ENCODE data around the gene PALM3. TPM values are rescaled to one million over a fixed set of nuclear protein-coding genes. Genes with fewer than 3 reads are reported as not detected.

The PALM3 gene
- total and polyA plus RNA-seq, 12 donors, result 0.18 to 1.9 (median 0.63) TPM; not detected in 5

DNA sequence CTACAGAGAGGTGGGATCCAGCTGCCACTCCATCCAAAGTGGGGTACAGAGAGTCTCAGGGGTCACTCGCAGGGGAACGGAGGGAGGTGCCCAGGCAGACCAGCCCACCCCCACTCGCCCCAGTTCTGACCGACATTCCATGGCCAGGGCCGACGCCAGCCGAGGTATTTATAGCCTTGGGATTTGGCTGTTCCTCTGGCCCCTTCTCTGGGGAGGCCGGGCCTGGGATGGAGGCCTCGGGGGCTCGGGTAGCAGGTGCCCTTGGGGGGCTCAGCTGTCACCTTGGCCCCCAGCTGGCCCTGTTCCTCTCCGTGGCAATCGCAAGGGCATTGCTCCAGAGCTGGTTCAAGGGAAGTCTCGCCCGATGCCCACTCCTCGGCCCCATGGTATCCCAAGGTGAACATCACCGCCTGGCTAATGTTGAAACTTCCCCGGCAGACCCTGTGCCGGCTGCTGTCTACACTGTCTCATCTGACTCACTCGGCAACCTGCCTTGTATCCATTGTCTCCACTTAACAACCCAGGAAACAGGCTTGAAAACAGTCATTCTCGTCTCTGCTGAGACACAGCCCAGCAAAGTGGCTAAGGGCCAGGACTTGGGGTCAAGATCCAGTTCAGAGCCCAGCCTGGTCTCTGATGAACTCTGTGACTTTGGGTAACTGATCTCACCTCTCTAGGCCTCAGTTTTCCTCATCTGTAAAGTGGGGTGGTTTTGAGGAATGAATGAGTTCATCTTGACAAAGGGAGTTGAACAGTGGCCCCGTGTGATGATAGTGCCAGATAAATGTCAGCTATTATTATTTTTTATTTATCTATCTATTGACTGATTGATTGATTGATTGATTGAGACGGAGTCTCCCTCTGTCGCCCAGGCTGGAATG is 45.9 kb upstream of the PALM3 start:
- Histone ChIP-seq H3K4me3 (no peak overlapping the region), H3K27ac (peak overlapping the region; percentile 4 to 88 (median 74)), H3K4me1 (replicated peaks in 1 of 2) (peaks cover 24 to 51% of the 10 kb centered on the region in 2 donors), H3K36me3 (replicated peaks in 1 of 2) (peaks cover 0 to 38% of the 10 kb centered on the region in 2 donors), H3K27me3 (no peaks in the 10 kb centered on the region), H3K9me3 (replicated peaks in 1 of 3) (no peaks in the 10 kb centered on the region)
- 38 to 52% (median 39%) methylated on average over 14 to 23 of the region's 23 CpGs for WGBS, 4 donors
- TF ChIP-seq, protein P1, sequence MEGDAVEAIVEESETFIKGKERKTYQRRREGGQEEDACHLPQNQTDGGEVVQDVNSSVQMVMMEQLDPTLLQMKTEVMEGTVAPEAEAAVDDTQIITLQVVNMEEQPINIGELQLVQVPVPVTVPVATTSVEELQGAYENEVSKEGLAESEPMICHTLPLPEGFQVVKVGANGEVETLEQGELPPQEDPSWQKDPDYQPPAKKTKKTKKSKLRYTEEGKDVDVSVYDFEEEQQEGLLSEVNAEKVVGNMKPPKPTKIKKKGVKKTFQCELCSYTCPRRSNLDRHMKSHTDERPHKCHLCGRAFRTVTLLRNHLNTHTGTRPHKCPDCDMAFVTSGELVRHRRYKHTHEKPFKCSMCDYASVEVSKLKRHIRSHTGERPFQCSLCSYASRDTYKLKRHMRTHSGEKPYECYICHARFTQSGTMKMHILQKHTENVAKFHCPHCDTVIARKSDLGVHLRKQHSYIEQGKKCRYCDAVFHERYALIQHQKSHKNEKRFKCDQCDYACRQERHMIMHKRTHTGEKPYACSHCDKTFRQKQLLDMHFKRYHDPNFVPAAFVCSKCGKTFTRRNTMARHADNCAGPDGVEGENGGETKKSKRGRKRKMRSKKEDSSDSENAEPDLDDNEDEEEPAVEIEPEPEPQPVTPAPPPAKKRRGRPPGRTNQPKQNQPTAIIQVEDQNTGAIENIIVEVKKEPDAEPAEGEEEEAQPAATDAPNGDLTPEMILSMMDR (IDR thresholded peaks at IDR 0.05), result no peak
- no peak for TF ChIP-seq POLR2A (IDR thresholded peaks at IDR 0.05)
- peak; percentile 64 to 90 (median 87) for DNase-seq
- intact Hi-C loops (cut with DNase I), result no loop called here

- whole genome bisulfite sequencing, 4 donors, result 71 to 80% (median 76%) methylated on average over 11 to 16 of the region's 16 CpGs; no CpG with 5 or more reads in 1 of the 4 donors
- intact Hi-C loops (cut with DNase I), result no loop called here
- H3K4me3 ChIP-seq, result no peak overlapping the region
- H3K4me1 ChIP-seq (replicated peaks in 1 of 2), result peaks cover 20 to 51% of the 10 kb centered on the region in 2 donors
- no peaks in the 10 kb centered on the region for H3K9me3 ChIP-seq (replicated peaks in 1 of 3)
- H3K27ac ChIP-seq, result peak overlapping the region in 3 of 5 donors; percentile 74 to 88 (median 84)
- no peaks in the 10 kb centered on the region for H3K27me3 ChIP-seq
- TF ChIP-seq, protein P1 (IDR thresholded peaks at IDR 0.05), result peak in 1 of 6 experiments; percentile 6
- TF ChIP-seq POLR2A (IDR thresholded peaks at IDR 0.05), result no peak
- peaks cover 0 to 48% of the 10 kb centered on the region in 2 donors for H3K36me3 ChIP-seq (replicated peaks in 1 of 2)
- no peak for DNase-seq
Observed at GRCh38 chr19:14106840-14107239, 45.0 kb upstream of the PALM3 start.

- no peak overlapping the region for H3K4me3 ChIP-seq
- TF ChIP-seq, protein P1 (IDR thresholded peaks at IDR 0.05), result no peak
- no peak for TF ChIP-seq POLR2A (IDR thresholded peaks at IDR 0.05)
- no peak for DNase-seq
- H3K27me3 ChIP-seq, result no peaks in the 10 kb centered on the region
- 81 to 86% (median 82%) methylated on average over 8 of the region's 8 CpGs for WGBS, 4 donors
- peaks cover 18 to 40% of the 10 kb centered on the region in 2 donors for H3K4me1 ChIP-seq (replicated peaks in 1 of 2)
- H3K9me3 ChIP-seq (replicated peaks in 1 of 3), result no peaks in the 10 kb centered on the region
- no peak overlapping the region for H3K27ac ChIP-seq
- peaks cover 0 to 60% of the 10 kb centered on the region in 2 donors for H3K36me3 ChIP-seq (replicated peaks in 1 of 2)
- intact Hi-C loops (cut with DNase I), result no loop called here
Observed at GRCh38 chr19:14105680-14106079, 43.8 kb upstream of the PALM3 start.

DNA sequence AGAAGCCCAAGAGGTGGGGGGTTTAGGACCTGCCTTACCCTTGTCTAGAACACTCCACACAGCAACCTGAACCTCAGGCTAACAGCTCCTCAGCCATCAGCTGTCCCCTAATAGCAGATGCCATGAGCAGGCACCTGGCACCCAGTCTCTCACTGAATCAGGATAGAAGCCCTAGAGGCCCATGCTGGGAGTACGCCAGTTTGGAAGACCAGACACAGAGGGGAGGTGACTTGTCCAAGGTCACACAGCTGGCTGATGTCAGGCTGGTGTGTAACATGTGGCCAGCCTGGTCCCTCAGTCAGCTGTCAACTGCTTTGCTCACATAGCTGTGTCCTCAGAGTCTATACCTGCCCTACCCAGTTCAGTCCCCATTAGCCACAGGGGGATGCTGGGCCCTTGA is 41.4 kb upstream of the PALM3 start:
- Histone ChIP-seq H3K4me1 (replicated peaks in 1 of 2) (peaks cover 17 to 30% of the 10 kb centered on the region in 2 donors), H3K4me3 (no peak overlapping the region), H3K27ac (peak overlapping the region in 2 of 5 donors; percentile 15 to 27), H3K9me3 (replicated peaks in 1 of 3) (no peaks in the 10 kb centered on the region), H3K36me3 (replicated peaks in 1 of 2) (peaks cover 0 to 83% of the 10 kb centered on the region in 2 donors), H3K27me3 (no peaks in the 10 kb centered on the region)
- no peak for TF ChIP-seq POLR2A (IDR thresholded peaks at IDR 0.05)
- TF ChIP-seq, protein P1 (IDR thresholded peaks at IDR 0.05), result peak in 2 of 6 experiments; percentile 10 to 19
- peak; percentile 57 to 90 (median 83) for DNase-seq
- 33 to 60% (median 46%) methylated on average over 1 of the region's 1 CpG for WGBS, 4 donors
- intact Hi-C loops (cut with DNase I), result no loop called here
